WTC11 (cell line): ENCODE data around the gene PDGFRB. TPM values are rescaled to one million over a fixed set of nuclear protein-coding genes. Genes with fewer than 3 reads are reported as not detected.

ENCODE experiments used
- ATAC-seq: fragments of 200-7000 bp; cut with Tn5 transposase; 2 replicates; pipeline ENCODE4 v1.10.0; 2021; ENCODE audit warnings: mild to moderate bottlenecking, moderate library complexity
- CTCF ChIA-PET: fragments of 300-600 bp; sonication (Branson Sonifier 250); formaldehyde crosslinking; loops from one replicate; lab custom pipeline; 2021; ENCODE audit warnings: antibody characterized with exemption; lab: Charles Lee
- POLR2A ChIA-PET: fragments of 350-600 bp; sonication (Branson Sonifier 250); formaldehyde crosslinking; loops from one replicate; lab custom pipeline; 2021; ENCODE audit warnings: antibody characterized with exemption; lab: Charles Lee
- DNase-seq: peaks from one replicate; pipeline ENCODE4 v3.0.0; 2021; ENCODE audit warnings: low spot score
- H3K27ac Mint-ChIP-seq: 2 replicates; pipeline ENCODE4 v1.8.0; 2021; ENCODE audit warnings: mixed read lengths
- H3K27me3 Mint-ChIP-seq: 2 replicates; pipeline ENCODE4 v1.8.0; 2021; ENCODE audit warnings: low read depth, mild to moderate bottlenecking, moderate library complexity, mixed read lengths
- H3K36me3 Mint-ChIP-seq: 2 replicates; pipeline ENCODE4 v1.8.0; 2021; ENCODE audit warnings: mixed read lengths
- H3K4me1 Mint-ChIP-seq: 2 replicates; pipeline ENCODE4 v1.8.0; 2022; ENCODE audit warnings: mixed read lengths
- H3K4me3 Mint-ChIP-seq: 2 replicates; pipeline ENCODE4 v1.8.0; 2021; ENCODE audit warnings: mild to moderate bottlenecking, moderate library complexity, mixed read lengths
- H3K9me3 Mint-ChIP-seq: 2 replicates; pipeline ENCODE4 v1.8.0; 2021; ENCODE audit warnings: mixed read lengths
- AR ChIP-seq: fragments of 250-450 bp; sonication (Bioruptor Pico); IDR thresholded peaks from 2 replicates; pipeline ENCODE4 v1.9.0; 2021; ENCODE audit warnings: mild to moderate bottlenecking
- ATF6 ChIP-seq: sonication (generic); formaldehyde crosslinking; IDR thresholded peaks from 2 replicates; pipeline ENCODE4 v1.8.1; 2023; ENCODE audit warnings: mild to moderate bottlenecking, missing genetic modification reagents
- CREM ChIP-seq: sonication (generic); formaldehyde crosslinking; IDR thresholded peaks from 2 replicates; pipeline ENCODE4 v1.8.1; 2022; ENCODE audit warnings: mild to moderate bottlenecking, missing genetic modification reagents, moderate library complexity
- E2F5 ChIP-seq: sonication (generic); formaldehyde crosslinking; IDR thresholded peaks from 2 replicates; pipeline ENCODE4 v1.8.1; 2022; ENCODE audit warnings: mild to moderate bottlenecking, moderate library complexity, missing genetic modification reagents
- FOXJ3 ChIP-seq: sonication (generic); formaldehyde crosslinking; IDR thresholded peaks from 2 replicates; pipeline ENCODE4 v1.9.0; 2021; ENCODE audit warnings: missing genetic modification reagents, mild to moderate bottlenecking, borderline replicate concordance
- GABPB1 ChIP-seq: sonication (generic); formaldehyde crosslinking; IDR thresholded peaks from 2 replicates; pipeline ENCODE4 v1.8.1; 2023; ENCODE audit warnings: mild to moderate bottlenecking, missing genetic modification reagents
- IRF1 ChIP-seq: sonication (generic); formaldehyde crosslinking; IDR thresholded peaks from 2 replicates; pipeline ENCODE4 v1.8.0; 2023; ENCODE audit warnings: missing genetic modification reagents
- JAZF1 ChIP-seq: fragments of 250-450 bp; sonication (Bioruptor Pico); IDR thresholded peaks from 2 replicates; pipeline ENCODE4 v1.9.0; 2021; ENCODE audit warnings: moderate library complexity, mild to moderate bottlenecking, inconsistent platforms
- JUN ChIP-seq: sonication (generic); formaldehyde crosslinking; IDR thresholded peaks from 2 replicates; pipeline ENCODE4 v1.8.0; 2023; ENCODE audit warnings: mild to moderate bottlenecking, missing genetic modification reagents
- MAX ChIP-seq: sonication (generic); formaldehyde crosslinking; IDR thresholded peaks from 2 replicates; pipeline ENCODE4 v1.8.0; 2022; ENCODE audit warnings: mild to moderate bottlenecking, missing genetic modification reagents
- NFATC4 ChIP-seq: fragments of 250-450 bp; sonication (Bioruptor Pico); IDR thresholded peaks from 2 replicates; pipeline ENCODE4 v1.9.0; 2021; ENCODE audit warnings: mild to moderate bottlenecking
- NR1H2 ChIP-seq: sonication (generic); formaldehyde crosslinking; IDR thresholded peaks from 2 replicates; pipeline ENCODE4 v1.9.0; 2021; ENCODE audit warnings: mild to moderate bottlenecking, moderate library complexity, missing genetic modification reagents
- TCF7 ChIP-seq: sonication (generic); formaldehyde crosslinking; IDR thresholded peaks from 2 replicates; pipeline ENCODE4 v1.8.0; 2022; ENCODE audit warnings: mild to moderate bottlenecking, low read depth, missing genetic modification reagents, moderate library complexity
- TEAD4 ChIP-seq: sonication (generic); formaldehyde crosslinking; IDR thresholded peaks from 2 replicates; pipeline ENCODE4 v1.8.0; 2022; ENCODE audit warnings: mild to moderate bottlenecking, missing genetic modification reagents
- USF1 ChIP-seq: sonication (generic); formaldehyde crosslinking; IDR thresholded peaks from 2 replicates; pipeline ENCODE4 v1.8.0; 2022; ENCODE audit warnings: mild to moderate bottlenecking, missing genetic modification reagents
- ZNF232 ChIP-seq: sonication (generic); formaldehyde crosslinking; IDR thresholded peaks from 2 replicates; pipeline ENCODE4 v1.8.0; 2022; ENCODE audit warnings: mild to moderate bottlenecking, missing genetic modification reagents
- ZNF281 ChIP-seq: sonication (generic); formaldehyde crosslinking; IDR thresholded peaks from 2 replicates; pipeline ENCODE4 v1.8.0; 2023; ENCODE audit warnings: mild to moderate bottlenecking, missing genetic modification reagents
- ZNF416 ChIP-seq: fragments of 250-450 bp; sonication (Bioruptor Pico); IDR thresholded peaks from 2 replicates; pipeline ENCODE4 v1.9.0; 2021; ENCODE audit warnings: mild to moderate bottlenecking, inconsistent platforms
- ZNF512 ChIP-seq: sonication (generic); formaldehyde crosslinking; IDR thresholded peaks from 2 replicates; pipeline ENCODE4 v1.8.1; 2022; ENCODE audit warnings: missing genetic modification reagents, borderline replicate concordance
- total RNA-seq: library from RNA; stranded (reverse); gene quantifications from 3 replicates; pipeline ENCODE4 v1.2.3, GENCODE V29; 2021

The PDGFRB gene
- total RNA-seq, 1 experiment from 2014 or later = 5.1 TPM

GRCh38 chr5:150122536-150123481, 32.8 kb downstream of the PDGFRB start:
- no peaks in the 10 kb centered on the region for H3K27me3 Mint-ChIP-seq
- no peak for ATAC-seq
- peaks cover 11% of the 10 kb centered on the region for H3K4me1 Mint-ChIP-seq
- H3K4me3 Mint-ChIP-seq = no peak overlapping the region
- H3K36me3 Mint-ChIP-seq = no peaks in the 10 kb centered on the region
- DNase-seq = no peak
- ChIA-PET CTCF (interaction anchor here (0.5 to 1.8 kb wide), 26 partner anchors 8 to 133 kb away, joined by 3 to 16 read pairs (median 4); no protein-coding TSS in a partner anchor), POLR2A (no interaction called here)
- TF ChIP-seq FOXJ3 (CRISPR knock-in tag) = no peak
- no peak for TF ChIP-seq JAZF1 (CRISPR knock-in tag)
- TF ChIP-seq AR (CRISPR knock-in tag) = no peak
- TF ChIP-seq IRF1 (CRISPR knock-in tag) = no peak
- no peak for TF ChIP-seq NR1H2 (CRISPR knock-in tag)
- no peak for TF ChIP-seq USF1 (CRISPR knock-in tag)
- TF ChIP-seq E2F5 (CRISPR knock-in tag) = no peak
- no peak for TF ChIP-seq NFATC4
- TF ChIP-seq TEAD4 = no peak
- no peak for TF ChIP-seq MAX
- TF ChIP-seq ZNF512 (CRISPR knock-in tag) = no peak
- no peak for TF ChIP-seq ZNF232 (CRISPR knock-in tag)
- TF ChIP-seq ZNF416 (CRISPR knock-in tag) = no peak
- no peak overlapping the region for H3K27ac Mint-ChIP-seq
- H3K9me3 Mint-ChIP-seq = no peaks in the 10 kb centered on the region

GRCh38 chr5:150122158-150122510, 33.5 kb downstream of the PDGFRB start:
- POLR2A ChIA-PET = no interaction called here
- DNase-seq = peak; percentile 65
- H3K4me1 Mint-ChIP-seq = peaks cover 10% of the 10 kb centered on the region

More at GRCh38 chr5:150122158-150122510, 33.5 kb downstream of the PDGFRB start:
- no peak for TF ChIP-seq TCF7 (CRISPR knock-in tag)
- TF ChIP-seq JUN = no peak
- 0 out of 2 replicates have a peak, but pooled peaks have one; percentile 18 for TF ChIP-seq GABPB1 (CRISPR knock-in tag)
- no peak for TF ChIP-seq CREM
- TF ChIP-seq ATF6 (CRISPR knock-in tag) = no peak
- TF ChIP-seq ZNF232 (CRISPR knock-in tag) = no peak
- TF ChIP-seq E2F5 (CRISPR knock-in tag) = no peak
- TF ChIP-seq ZNF281 (CRISPR knock-in tag) = no peak
- Mint-ChIP-seq H3K36me3 (no peaks in the 10 kb centered on the region), H3K4me3 (no peak overlapping the region), H3K27ac (no peak overlapping the region), H3K9me3 (no peaks in the 10 kb centered on the region), H3K27me3 (no peaks in the 10 kb centered on the region)
- CTCF ChIA-PET = interaction anchor here (0.5 to 1.8 kb wide), 28 partner anchors 8 to 134 kb away, joined by 3 to 16 read pairs (median 4); no protein-coding TSS in a partner anchor
- peak; percentile 92 for ATAC-seq
